ENCODE data around the gene CHSY3. TPM values are rescaled to one million over a fixed set of nuclear protein-coding genes. Genes with fewer than 3 reads are reported as not detected.

The CHSY3 gene
- 10.5 and 11.8 TPM in 2 replicates for total RNA-seq (2014; rRNA removed; shearing (Covaris generic))
- polyA plus RNA-seq (2015; cell fraction: cytosol; rRNA removed): 3.2 and 5.1 TPM in 2 replicates
- polyA plus RNA-seq (2015; cell fraction: nucleus; rRNA removed): 15.7 TPM in 2 replicates

- DNase-seq (ENCODE audit: low read depth): peak; percentile 86
Measured at GRCh38 chr5:129904102-129904666, at the start of gene CHSY3. Gene CHSY3, plus strand, starts transcription at chr5:129904465.

GRCh38 chr5:129856325-129856724 lies 47.9 kb upstream of the CHSY3 start:
- no peak for DNase-seq (ENCODE audit: low read depth)

GRCh38 chr5:129857116-129857515 lies 47.1 kb upstream of the CHSY3 start:
- DNase-seq (ENCODE audit: low read depth): no peak

GRCh38 chr5:129858131-129858675 lies 46.1 kb upstream of the CHSY3 start:
- no peak for DNase-seq (ENCODE audit: low read depth)

GRCh38 chr5:129884322-129884721 lies 19.9 kb upstream of the CHSY3 start:
- DNase-seq (ENCODE audit: low read depth): no peak

- no peak for DNase-seq (ENCODE audit: low read depth)
Measured at GRCh38 chr5:129899454-129899853, 4.8 kb upstream of the CHSY3 start.

GRCh38 chr5:129902816-129903215 lies 1.4 kb upstream of the CHSY3 start:
- no peak for DNase-seq (ENCODE audit: low read depth)

GRCh38 chr5:129903466-129904101 lies 681 bp upstream of the CHSY3 start:
- no peak for DNase-seq (ENCODE audit: low read depth)

GRCh38 chr5:129904667-129905472 lies 605 bp downstream of the CHSY3 start:
- DNase-seq (ENCODE audit: low read depth): no peak

- peak; percentile 50 for DNase-seq (ENCODE audit: low read depth)
Measured at GRCh38 chr5:129905473-129906176, 1.4 kb downstream of the CHSY3 start.

- peak; percentile 56 for DNase-seq (ENCODE audit: low read depth)
Measured at GRCh38 chr5:129906177-129906887, 2.1 kb downstream of the CHSY3 start.

- DNase-seq (ENCODE audit: low read depth): no peak
Measured at GRCh38 chr5:129909225-129909624, 5.0 kb downstream of the CHSY3 start.

- no peak for DNase-seq (ENCODE audit: low read depth)
Measured at GRCh38 chr5:129912601-129913255, 8.5 kb downstream of the CHSY3 start.

GRCh38 chr5:129915415-129915814 lies 11.2 kb downstream of the CHSY3 start:
- no peak for DNase-seq (ENCODE audit: low read depth)

- no peak for DNase-seq (ENCODE audit: low read depth)
Measured at GRCh38 chr5:129917224-129917623, 13.0 kb downstream of the CHSY3 start.

- no peak for DNase-seq (ENCODE audit: low read depth)
Measured at GRCh38 chr5:129921204-129921603, 16.9 kb downstream of the CHSY3 start.

- DNase-seq (ENCODE audit: low read depth): no peak
Measured at GRCh38 chr5:129930221-129930620, 26.0 kb downstream of the CHSY3 start.

- no peak for DNase-seq (ENCODE audit: low read depth)
Measured at GRCh38 chr5:129935626-129936025, 31.4 kb downstream of the CHSY3 start.

- DNase-seq (ENCODE audit: low read depth): no peak
Measured at GRCh38 chr5:129938077-129938476, 33.8 kb downstream of the CHSY3 start.

- no peak for DNase-seq (ENCODE audit: low read depth)
Measured at GRCh38 chr5:129943936-129944335, 39.7 kb downstream of the CHSY3 start.
